ENCODE measurements around the gene FXYD3. TPM values are rescaled to one million over a fixed set of nuclear protein-coding genes. Genes with fewer than 3 reads are reported as not detected.

Gene FXYD3
- total and polyA plus RNA-seq, 2 experiments from 2014 or later: 0.81 TPM; not detected in 1

DNA sequence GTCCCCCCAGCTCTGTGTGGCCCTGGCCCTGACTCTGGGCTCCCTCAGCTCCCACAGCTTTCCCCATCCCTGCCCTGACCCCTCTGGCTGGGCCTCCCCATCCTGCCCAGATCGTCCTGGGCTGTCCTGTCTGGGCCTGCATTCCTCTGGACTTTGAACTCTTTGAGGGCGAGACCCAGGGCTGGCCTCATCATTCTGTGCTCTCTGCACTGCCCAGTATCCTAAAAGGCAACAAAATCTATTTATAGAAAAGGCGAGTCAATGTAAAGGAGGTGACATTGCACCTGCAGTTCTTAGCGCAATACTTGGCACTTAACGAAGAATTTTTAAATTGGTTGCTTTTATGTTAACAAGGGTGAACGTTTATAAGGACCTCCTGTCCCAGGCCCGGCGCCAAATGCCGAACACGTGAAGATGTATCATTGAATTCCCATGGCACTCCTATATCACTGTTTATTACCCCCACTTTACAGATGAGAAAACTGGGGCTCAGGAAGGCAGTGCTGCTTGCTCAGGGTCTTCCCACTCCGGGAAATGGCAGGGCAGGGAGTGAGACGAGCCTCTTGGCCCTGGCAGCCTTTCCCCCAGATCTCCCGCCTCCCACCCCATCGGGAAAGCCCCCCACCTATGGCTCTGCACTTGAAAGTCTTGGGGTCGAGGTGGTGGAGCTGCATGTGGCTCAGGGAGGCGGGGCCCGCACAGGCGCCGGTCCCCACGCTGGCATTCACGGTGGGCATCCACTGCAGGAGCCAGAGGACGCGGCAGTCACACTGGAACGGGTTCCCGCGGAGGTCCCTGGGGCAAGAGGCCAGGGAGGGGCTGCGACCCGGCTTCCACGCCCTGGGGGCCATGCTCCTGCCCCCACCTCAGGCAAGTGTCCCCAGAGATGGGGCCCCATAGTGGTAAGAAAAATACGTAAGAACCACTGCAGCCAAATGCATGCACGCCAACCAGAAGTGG lies 15.4 kb downstream of the FXYD3 start:
- Mint-ChIP-seq H3K9me3 (no peaks in the 10 kb centered on the region), H3K36me3 (ENCODE audit: low read depth) (no peaks in the 10 kb centered on the region; the same call in 2 of the 3 replicates), H3K4me3 (no peak overlapping the region), H3K4me1 (peaks cover 12% of the 10 kb centered on the region), H3K27me3 (ENCODE audit: insufficient read depth, low read depth, poor library complexity) (peaks cover 4% of the 10 kb centered on the region), H3K27ac (no peak overlapping the region)
- ATAC-seq: no peak
- Histone ChIP-seq H3K4me2 (no peak overlapping the region), H3K36me3 (ENCODE audit: insufficient read depth) (no peaks in the 10 kb centered on the region), H4K20me1 (replicated peaks; ENCODE audit: insufficient read depth) (no peaks in the 10 kb centered on the region), H3K9me2 (ENCODE audit: insufficient read depth) (peaks cover 10% of the 10 kb centered on the region), H3K4me3 (no peak overlapping the region), H2AFZ (no peak overlapping the region), H3K27me3 (ENCODE audit: insufficient read depth) (no peaks in the 10 kb centered on the region), H3K4me1 (ENCODE audit: insufficient read depth) (peaks cover 11% of the 10 kb centered on the region; the same call in 1 of the 2 replicates), H3K79me2 (replicated peaks; ENCODE audit: insufficient read depth) (no peaks in the 10 kb centered on the region), H3F3A (replicated peaks; ENCODE audit: low read depth) (0 out of 2 replicates have a peak, but pooled peaks cover 2% of the 10 kb centered on the region), H3K27ac (ENCODE audit: low read depth) (no peak overlapping the region)
- DNase-seq (ENCODE audit: low spot score): no peak
- TF ChIP-seq ZNF331 (CRISPR knock-in tag; IDR thresholded peaks at IDR 0.05; ENCODE audit: low read depth) (no peak), STAT1 (IDR thresholded peaks at IDR 0.05; ENCODE audit: unreplicated experiment) (no peak), NANOG (IDR thresholded peaks at IDR 0.05; ENCODE audit: borderline replicate concordance) (no peak), ZNF114 (CRISPR knock-in tag; IDR thresholded peaks at IDR 0.05) (no peak), EZH2 (IDR thresholded peaks at IDR 0.05; ENCODE audit: low read depth, unreplicated experiment) (no peak), CREB1 (CRISPR knock-in tag; IDR thresholded peaks at IDR 0.05; ENCODE audit: low read depth) (no peak), JUNB (IDR thresholded peaks at IDR 0.05; ENCODE audit: unreplicated experiment) (no peak), POLR2AphosphoS5 (IDR thresholded peaks at IDR 0.05; ENCODE audit: low read depth) (no peak), EZH2phosphoT487 (IDR thresholded peaks at IDR 0.05; ENCODE audit: unreplicated experiment) (no peak)
- TF ChIP-seq, protein P1, sequence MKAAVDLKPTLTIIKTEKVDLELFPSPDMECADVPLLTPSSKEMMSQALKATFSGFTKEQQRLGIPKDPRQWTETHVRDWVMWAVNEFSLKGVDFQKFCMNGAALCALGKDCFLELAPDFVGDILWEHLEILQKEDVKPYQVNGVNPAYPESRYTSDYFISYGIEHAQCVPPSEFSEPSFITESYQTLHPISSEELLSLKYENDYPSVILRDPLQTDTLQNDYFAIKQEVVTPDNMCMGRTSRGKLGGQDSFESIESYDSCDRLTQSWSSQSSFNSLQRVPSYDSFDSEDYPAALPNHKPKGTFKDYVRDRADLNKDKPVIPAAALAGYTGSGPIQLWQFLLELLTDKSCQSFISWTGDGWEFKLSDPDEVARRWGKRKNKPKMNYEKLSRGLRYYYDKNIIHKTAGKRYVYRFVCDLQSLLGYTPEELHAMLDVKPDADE (IDR thresholded peaks at IDR 0.05): no peak
- TF ChIP-seq, protein P2, sequence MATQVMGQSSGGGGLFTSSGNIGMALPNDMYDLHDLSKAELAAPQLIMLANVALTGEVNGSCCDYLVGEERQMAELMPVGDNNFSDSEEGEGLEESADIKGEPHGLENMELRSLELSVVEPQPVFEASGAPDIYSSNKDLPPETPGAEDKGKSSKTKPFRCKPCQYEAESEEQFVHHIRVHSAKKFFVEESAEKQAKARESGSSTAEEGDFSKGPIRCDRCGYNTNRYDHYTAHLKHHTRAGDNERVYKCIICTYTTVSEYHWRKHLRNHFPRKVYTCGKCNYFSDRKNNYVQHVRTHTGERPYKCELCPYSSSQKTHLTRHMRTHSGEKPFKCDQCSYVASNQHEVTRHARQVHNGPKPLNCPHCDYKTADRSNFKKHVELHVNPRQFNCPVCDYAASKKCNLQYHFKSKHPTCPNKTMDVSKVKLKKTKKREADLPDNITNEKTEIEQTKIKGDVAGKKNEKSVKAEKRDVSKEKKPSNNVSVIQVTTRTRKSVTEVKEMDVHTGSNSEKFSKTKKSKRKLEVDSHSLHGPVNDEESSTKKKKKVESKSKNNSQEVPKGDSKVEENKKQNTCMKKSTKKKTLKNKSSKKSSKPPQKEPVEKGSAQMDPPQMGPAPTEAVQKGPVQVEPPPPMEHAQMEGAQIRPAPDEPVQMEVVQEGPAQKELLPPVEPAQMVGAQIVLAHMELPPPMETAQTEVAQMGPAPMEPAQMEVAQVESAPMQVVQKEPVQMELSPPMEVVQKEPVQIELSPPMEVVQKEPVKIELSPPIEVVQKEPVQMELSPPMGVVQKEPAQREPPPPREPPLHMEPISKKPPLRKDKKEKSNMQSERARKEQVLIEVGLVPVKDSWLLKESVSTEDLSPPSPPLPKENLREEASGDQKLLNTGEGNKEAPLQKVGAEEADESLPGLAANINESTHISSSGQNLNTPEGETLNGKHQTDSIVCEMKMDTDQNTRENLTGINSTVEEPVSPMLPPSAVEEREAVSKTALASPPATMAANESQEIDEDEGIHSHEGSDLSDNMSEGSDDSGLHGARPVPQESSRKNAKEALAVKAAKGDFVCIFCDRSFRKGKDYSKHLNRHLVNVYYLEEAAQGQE (IDR thresholded peaks at IDR 0.05; ENCODE audit: unreplicated experiment): no peak
- TF ChIP-seq, protein P3, sequence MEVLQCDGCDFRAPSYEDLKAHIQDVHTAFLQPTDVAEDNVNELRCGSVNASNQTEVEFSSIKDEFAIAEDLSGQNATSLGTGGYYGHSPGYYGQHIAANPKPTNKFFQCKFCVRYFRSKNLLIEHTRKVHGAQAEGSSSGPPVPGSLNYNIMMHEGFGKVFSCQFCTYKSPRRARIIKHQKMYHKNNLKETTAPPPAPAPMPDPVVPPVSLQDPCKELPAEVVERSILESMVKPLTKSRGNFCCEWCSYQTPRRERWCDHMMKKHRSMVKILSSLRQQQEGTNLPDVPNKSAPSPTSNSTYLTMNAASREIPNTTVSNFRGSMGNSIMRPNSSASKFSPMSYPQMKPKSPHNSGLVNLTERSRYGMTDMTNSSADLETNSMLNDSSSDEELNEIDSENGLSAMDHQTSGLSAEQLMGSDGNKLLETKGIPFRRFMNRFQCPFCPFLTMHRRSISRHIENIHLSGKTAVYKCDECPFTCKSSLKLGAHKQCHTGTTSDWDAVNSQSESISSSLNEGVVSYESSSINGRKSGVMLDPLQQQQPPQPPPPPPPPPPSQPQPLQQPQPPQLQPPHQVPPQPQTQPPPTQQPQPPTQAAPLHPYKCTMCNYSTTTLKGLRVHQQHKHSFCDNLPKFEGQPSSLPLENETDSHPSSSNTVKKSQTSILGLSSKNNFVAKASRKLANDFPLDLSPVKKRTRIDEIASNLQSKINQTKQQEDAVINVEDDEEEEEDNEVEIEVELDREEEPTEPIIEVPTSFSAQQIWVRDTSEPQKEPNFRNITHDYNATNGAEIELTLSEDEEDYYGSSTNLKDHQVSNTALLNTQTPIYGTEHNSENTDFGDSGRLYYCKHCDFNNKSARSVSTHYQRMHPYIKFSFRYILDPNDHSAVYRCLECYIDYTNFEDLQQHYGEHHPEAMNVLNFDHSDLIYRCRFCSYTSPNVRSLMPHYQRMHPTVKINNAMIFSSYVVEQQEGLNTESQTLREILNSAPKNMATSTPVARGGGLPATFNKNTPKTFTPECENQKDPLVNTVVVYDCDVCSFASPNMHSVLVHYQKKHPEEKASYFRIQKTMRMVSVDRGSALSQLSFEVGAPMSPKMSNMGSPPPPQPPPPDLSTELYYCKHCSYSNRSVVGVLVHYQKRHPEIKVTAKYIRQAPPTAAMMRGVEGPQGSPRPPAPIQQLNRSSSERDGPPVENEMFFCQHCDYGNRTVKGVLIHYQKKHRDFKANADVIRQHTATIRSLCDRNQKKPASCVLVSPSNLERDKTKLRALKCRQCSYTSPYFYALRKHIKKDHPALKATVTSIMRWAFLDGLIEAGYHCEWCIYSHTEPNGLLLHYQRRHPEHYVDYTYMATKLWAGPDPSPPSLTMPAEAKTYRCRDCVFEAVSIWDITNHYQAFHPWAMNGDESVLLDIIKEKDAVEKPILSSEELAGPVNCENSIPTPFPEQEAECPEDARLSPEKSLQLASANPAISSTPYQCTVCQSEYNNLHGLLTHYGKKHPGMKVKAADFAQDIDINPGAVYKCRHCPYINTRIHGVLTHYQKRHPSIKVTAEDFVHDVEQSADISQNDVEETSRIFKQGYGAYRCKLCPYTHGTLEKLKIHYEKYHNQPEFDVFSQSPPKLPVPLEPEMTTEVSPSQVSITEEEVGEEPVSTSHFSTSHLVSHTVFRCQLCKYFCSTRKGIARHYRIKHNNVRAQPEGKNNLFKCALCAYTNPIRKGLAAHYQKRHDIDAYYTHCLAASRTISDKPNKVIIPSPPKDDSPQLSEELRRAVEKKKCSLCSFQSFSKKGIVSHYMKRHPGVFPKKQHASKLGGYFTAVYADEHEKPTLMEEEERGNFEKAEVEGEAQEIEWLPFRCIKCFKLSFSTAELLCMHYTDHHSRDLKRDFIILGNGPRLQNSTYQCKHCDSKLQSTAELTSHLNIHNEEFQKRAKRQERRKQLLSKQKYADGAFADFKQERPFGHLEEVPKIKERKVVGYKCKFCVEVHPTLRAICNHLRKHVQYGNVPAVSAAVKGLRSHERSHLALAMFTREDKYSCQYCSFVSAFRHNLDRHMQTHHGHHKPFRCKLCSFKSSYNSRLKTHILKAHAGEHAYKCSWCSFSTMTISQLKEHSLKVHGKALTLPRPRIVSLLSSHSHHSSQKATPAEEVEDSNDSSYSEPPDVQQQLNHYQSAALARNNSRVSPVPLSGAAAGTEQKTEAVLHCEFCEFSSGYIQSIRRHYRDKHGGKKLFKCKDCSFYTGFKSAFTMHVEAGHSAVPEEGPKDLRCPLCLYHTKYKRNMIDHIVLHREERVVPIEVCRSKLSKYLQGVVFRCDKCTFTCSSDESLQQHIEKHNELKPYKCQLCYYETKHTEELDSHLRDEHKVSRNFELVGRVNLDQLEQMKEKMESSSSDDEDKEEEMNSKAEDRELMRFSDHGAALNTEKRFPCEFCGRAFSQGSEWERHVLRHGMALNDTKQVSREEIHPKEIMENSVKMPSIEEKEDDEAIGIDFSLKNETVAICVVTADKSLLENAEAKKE (CRISPR knock-in tag; IDR thresholded peaks at IDR 0.05): no peak
- TF ChIP-seq, protein P4, sequence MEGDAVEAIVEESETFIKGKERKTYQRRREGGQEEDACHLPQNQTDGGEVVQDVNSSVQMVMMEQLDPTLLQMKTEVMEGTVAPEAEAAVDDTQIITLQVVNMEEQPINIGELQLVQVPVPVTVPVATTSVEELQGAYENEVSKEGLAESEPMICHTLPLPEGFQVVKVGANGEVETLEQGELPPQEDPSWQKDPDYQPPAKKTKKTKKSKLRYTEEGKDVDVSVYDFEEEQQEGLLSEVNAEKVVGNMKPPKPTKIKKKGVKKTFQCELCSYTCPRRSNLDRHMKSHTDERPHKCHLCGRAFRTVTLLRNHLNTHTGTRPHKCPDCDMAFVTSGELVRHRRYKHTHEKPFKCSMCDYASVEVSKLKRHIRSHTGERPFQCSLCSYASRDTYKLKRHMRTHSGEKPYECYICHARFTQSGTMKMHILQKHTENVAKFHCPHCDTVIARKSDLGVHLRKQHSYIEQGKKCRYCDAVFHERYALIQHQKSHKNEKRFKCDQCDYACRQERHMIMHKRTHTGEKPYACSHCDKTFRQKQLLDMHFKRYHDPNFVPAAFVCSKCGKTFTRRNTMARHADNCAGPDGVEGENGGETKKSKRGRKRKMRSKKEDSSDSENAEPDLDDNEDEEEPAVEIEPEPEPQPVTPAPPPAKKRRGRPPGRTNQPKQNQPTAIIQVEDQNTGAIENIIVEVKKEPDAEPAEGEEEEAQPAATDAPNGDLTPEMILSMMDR (conservative IDR thresholded peaks at IDR 0.05; ENCODE audit: low read depth in 2 of 2): no peak

All from GM23338 (cell line).